DMS53 (cell line): ENCODE results near the gene TSGA10.
A peak's percentile ranks its signal among the peaks of the same experiment; 100 is the strongest.
"Not testable (repeated sequence)": the region's sequence is repeated elsewhere in the genome, so short reads cannot be mapped to it uniquely, and the experiment has no call there.

Experiments used
- DNase-seq: peaks from one replicate; lab custom pipeline; 2025; lab: John Stamatoyannopoulos, UW

TSGA10 gene

DNA sequence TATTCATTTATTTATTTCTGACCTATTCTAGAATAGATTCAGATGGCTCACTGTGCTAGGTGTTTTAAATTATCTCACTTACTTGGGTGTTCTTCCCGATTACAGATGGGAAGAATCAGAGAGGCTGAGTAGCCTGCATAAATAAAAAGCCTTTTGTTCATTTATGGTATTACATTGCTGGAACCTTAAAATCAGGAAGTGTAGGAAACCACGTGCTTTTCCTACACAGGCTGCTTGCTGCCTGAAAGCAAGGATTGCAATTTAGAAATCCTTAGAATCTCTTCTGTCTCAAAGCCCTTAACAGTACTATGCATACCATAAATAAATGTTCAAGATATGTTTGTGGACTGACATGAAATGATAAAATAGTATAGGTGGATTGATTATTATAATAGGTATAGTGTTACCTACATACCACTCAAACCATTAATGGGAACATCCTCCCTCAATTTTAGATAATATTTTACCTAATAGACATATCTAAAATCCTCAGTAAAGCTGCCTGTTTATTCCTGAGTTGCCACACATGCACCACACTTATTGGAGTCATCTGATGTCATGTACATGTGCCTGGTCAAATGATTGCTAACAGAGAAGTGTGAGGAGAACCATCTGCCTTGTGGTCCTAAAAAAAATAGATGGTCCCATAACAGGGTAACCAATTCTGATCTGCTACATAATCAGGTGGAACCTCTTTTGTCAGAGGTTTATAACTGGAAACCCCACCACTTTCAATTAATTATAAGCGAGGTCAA, 86.7 kb downstream of the TSGA10 start:
- no peak for DNase-seq

DNA sequence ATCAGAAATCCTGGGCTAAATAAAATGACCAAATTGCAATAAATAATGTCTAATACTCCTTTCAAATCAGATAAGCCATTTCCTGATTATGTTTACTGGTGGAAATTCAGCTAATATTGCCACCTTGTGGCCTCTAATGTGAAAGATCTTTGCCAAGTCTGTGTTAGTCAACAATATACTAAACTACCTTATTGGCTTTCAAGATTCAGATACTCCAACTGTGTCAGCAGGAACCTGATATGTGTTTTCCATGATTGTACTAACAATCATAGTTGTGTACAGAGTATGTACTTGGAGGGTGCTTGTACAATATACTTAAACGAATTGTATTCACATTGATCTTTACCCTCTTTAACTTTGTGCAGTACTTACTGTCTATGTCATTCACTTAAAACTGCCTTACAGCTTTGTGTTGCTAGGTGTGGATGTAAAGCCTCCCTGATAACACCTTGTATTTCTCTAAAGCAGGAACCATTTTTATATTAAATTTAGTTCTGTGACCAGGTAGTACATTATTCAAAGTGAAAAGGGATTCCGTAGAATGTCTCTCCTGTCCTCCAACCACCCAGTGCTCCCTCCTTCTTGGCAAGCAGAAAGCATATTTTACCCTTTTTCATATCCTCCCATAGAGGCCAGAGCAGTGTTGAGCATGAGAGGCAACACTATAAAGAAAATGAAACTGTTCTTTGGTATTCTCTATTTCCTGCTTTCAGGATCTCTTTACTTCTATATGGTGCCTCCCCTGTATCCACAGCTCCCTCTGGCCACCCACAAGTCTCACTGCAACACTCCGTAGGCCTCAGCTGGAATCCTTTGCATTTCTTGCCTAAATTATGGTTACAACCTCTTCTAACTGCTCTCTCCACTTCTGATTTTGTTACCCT, 88.4 kb downstream of the TSGA10 start:
- DNase-seq, result peak; percentile 97

DNA sequence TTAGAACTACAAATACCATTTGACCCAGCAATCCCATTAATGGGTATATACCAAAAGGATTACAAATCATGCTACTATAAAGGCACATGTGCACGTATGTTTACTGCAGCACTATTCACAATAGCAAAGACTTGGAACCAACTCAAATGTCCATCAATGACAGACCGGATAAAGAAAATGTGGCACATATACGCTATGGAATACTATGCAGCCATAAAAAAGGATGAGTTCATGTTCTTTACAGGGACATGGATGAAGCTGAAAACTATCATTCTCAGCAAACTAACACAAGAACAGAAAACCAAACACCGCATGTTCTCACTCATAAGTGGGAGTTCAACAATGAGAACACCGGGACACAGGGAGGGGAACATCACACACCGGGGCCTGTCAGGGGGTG, 105.6 kb downstream of the TSGA10 start:
- not testable (repeated sequence) for DNase-seq

DNA sequence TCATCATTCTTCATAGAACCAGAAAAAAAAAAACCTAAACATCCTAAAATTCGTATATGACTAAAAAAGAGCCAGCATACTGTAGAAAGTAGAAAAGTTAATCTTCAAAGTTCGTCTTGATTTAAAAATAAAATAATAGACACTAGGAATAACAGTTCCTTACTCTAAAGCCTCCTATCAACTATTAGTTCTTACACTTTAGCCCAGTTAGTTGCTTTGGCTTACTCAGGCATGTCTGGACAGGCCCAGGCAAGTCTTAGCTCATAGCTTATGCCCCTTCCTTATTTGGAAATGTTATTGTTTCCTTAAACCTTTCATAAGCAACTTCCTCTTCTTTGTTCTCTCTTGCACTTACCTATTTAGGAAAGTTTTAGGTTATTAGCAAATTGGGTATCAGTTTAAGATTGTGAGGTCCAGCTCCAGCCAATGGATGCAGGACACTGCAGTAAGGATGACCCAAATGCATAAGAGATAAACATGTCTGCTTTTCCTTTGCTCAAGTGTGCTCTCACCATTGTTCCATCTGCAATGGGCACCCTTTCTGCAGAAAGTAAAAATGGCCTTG, 113.9 kb downstream of the TSGA10 start:
- DNase-seq, result peak; percentile 64

- no peak for DNase-seq
Observed at GRCh38 chr2:99035920-99036319, 118.8 kb downstream of the TSGA10 start.

DNA sequence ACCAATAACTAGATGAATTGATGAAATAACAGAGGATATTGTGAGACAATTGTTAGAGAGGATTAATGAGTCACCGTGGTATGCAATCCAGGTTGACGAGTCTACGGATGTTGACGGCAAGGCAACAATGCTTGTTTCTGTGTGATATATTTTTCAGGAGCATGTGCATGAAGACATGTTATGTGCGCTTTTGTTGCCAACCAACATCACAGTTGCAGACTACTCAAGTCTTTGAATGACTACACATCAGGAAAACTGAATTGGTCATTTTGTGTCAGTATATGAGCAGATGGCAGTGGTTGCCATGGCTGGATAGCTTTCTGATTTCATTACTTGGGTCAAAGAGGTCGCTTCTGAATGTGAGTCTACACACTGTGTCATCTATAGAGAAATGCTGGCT, 122.0 kb downstream of the TSGA10 start:
- peak; percentile 38 for DNase-seq

DNA sequence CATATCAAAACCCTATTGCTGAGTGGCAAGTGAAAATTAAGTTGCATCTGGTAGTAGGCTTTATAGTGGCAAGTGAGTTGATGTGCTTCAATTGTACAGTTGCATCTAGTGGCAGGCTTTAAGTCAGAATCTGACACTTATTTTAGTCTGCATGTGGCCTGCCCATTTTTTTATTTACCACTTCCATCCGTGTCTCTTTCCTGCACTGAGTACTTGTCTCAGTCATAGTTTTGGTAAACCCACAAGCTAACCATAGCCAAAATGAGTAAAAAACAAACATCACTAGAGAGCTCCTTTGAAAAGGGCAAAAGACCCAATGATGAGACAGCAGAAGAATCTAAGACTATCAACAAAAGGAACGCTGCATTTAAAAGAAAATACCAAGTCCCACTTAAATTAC, 122.7 kb downstream of the TSGA10 start:
- DNase-seq, result no peak

DNA sequence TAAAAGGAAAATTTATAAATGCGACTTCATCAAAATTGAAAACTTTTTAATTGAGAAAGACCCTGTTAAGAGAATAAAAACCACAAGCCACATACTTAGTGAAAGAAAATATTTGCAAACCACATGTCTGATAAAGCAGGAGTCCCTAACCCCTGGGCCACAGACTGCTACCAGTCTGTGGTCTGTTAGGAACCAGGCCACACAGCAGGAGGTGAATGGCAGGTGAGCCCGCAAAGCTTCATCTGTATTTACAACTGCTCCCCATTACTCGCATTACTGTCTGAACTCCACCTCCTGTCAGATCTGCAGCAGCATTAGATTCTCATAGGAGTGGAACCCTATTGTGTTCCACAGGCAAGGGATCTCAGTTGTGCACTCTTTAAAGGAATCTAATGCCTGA, 123.3 kb downstream of the TSGA10 start:
- no peak for DNase-seq

- no peak for DNase-seq
Observed at GRCh38 chr2:99028558-99028957, 126.2 kb downstream of the TSGA10 start.

- no peak for DNase-seq
Observed at GRCh38 chr2:99027856-99028255, 126.9 kb downstream of the TSGA10 start.

DNA sequence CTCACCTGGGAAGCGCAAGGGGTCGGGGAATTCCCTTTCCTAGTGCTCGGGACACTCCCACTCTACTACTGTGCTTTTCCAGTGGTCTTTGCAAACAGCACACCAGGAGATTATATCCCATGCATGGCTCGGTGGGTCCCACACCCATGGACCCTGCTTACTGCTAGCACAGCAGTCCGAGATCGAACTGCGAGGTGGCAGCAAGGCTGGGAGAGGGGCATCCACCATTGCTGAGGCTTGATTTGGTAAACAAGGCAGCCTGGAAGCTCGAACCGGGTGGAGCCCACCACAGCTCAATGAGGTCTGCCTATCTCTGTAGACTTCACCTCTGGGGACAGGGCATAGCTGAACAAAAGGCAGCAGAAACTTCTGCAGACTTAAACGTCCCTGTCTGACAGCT, 154.0 kb downstream of the TSGA10 start:
- no peak for DNase-seq

- DNase-seq, result not testable (repeated sequence)
Observed at GRCh38 chr2:98988695-98989094, 166.0 kb downstream of the TSGA10 start.

DNA sequence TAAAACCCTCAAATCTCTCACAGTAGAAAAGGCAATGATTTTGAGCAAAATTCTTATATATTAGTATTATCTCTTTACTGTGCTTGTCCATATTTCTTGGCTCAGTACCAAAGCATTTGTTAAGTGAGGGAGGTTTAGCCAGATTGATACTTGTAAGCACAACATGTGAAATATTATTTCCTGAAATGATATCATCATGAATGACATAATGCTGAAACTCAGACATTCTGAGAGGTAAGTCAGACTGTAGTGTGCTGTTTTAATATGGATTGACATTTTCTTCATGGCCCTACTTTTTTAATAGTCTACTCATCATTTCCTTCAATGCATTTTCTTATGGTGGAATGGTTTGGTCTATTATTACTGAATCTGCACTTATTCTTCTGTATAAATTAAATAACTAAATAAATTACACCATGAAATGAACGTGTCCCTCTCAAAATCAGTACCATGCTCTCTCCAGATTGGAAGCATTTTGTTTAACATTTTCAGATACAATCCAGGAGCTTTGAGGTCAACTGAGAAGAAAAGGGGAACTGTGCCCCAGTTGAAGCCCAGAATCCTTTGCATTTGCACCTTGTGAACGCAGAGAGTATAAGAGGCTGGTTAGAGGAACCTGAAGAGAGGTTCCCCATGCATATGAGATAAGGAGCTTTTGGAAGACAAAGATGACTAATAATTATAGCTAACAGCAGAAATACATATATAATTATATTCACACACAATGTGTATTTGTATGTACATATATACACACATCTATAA, 168.7 kb downstream of the TSGA10 start:
- DNase-seq, result peak; percentile 88

GRCh38 chr2:98975611-98976010, 179.1 kb downstream of the TSGA10 start:
- DNase-seq, result no peak

DNA sequence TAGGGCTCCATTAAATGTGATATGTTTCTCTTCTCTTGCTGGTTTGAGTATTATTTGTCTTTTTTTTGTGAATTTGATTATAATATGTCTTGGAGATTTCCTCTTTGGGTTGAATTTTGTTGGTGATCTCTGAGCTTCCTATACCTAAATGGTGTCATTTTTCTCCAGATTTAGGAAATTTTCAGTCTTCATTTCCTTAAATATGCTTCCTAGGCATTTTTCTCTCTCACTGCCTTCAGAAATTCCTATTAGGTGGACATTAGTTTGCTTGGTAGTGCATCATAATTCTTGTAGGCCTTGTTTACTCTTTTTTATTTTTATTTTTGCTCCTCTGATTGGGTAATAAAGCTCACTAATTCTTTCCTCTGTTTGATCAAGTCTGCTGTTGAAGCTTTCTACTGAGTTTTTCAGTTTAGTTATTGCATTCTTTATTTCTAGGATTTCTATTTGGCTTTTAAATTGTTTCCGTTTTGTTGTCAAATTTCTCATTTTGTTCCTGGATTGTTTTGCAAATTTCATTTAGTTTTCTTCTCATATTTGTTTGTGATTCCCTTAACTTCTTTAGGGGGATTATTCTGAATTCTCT, 182.1 kb downstream of the TSGA10 start:
- no peak for DNase-seq

GRCh38 chr2:98959810-98960507, 194.8 kb downstream of the TSGA10 start:
- no peak for DNase-seq

- no peak for DNase-seq
Observed at GRCh38 chr2:98952966-98953365, 201.8 kb downstream of the TSGA10 start.

- no peak for DNase-seq
Observed at GRCh38 chr2:98948956-98949739, 205.6 kb downstream of the TSGA10 start.

DNA sequence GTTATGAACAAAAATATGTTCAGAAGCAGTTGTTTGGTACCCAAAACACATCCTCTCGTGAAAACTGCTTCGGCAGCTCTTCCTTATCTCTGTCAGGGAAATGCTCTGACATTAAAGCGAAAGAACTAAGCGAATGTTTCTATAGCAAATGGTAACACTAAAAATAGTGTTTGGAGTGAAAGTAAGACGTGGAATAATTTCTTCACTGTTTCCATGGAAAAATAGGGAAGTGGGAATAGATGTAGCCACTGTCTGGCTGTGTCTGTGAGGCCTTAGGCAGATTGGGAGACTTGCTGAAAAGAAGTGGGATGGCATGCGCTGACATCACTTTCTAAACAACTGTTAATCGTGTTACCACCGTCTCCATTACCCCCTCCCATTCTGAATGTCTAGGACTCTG, 207.2 kb downstream of the TSGA10 start:
- DNase-seq, result no peak
